Loucy (cell line): ENCODE measurements around the gene ANP32D.
"Not testable (repeated sequence)": the region's sequence is repeated elsewhere in the genome, so short reads cannot be mapped to it uniquely, and the experiment has no call there.

ENCODE experiments used
- EZH2phosphoT487 ChIP-seq: fragments of 200-600 bp; IDR thresholded peaks from 2 replicates; pipeline ENCODE4 v1.6.1; 2018; ENCODE audit warnings: antibody characterized with exemption, mild to moderate bottlenecking, moderate library complexity, borderline replicate concordance
- TF ChIP-seq, protein P1 (sequence below): fragments of 200-600 bp; sonication (generic); conservative IDR thresholded peaks from 2 replicates; pipeline ENCODE4 v1.5.1; 2014; ENCODE audit warnings: mild to moderate bottlenecking, antibody characterized with exemption, low read length

DNA sequence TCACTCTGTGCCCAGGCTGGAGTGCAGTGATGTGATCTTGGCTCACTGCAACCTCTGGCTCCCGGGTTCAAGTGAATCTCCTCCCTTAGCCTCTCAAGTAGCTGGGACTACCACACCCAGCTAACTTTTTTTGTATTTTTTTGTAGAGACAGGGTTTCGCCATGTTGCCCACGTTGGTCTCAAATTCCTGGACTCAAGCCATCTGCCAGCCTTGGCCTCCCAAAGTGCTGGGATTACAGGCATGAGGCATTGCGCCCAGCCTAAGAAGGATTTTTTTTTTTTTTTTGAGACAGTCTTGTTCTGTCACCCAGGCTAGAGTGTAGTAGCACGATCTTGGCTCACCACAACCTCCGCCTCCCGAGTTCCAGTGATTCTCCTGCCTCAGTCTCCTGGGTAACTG lies 17.1 kb downstream of the ANP32D start:
- TF ChIP-seq, protein P1, sequence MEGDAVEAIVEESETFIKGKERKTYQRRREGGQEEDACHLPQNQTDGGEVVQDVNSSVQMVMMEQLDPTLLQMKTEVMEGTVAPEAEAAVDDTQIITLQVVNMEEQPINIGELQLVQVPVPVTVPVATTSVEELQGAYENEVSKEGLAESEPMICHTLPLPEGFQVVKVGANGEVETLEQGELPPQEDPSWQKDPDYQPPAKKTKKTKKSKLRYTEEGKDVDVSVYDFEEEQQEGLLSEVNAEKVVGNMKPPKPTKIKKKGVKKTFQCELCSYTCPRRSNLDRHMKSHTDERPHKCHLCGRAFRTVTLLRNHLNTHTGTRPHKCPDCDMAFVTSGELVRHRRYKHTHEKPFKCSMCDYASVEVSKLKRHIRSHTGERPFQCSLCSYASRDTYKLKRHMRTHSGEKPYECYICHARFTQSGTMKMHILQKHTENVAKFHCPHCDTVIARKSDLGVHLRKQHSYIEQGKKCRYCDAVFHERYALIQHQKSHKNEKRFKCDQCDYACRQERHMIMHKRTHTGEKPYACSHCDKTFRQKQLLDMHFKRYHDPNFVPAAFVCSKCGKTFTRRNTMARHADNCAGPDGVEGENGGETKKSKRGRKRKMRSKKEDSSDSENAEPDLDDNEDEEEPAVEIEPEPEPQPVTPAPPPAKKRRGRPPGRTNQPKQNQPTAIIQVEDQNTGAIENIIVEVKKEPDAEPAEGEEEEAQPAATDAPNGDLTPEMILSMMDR, result not testable (repeated sequence)
- TF ChIP-seq EZH2phosphoT487, result not testable (repeated sequence)
